Duodenal mucosa (tissue), 2 donors: Measurements from ENCODE around the gene ARAP1.

Experiments
- H3K27ac ChIP-seq: one replicate; pipeline ENCODE4 v1.7.0; 2013; ENCODE audit warnings: low read depth, low read length
- H3K27me3 ChIP-seq, 2 donors: one replicate each; pipeline ENCODE4 v1.7.0; 2013; ENCODE audit warnings: low read length in 2 of 2, control low read depth in 1 of 2; ENCODE audit not compliant: insufficient read depth in 2 of 2, control insufficient read depth in 1 of 2
- H3K36me3 ChIP-seq, 2 donors: one replicate each; pipeline ENCODE4 v1.7.0; 2013; ENCODE audit warnings: low read length in 2 of 2, control low read depth in 1 of 2; ENCODE audit not compliant: insufficient read depth in 2 of 2, control insufficient read depth in 1 of 2
- H3K4me1 ChIP-seq, 2 donors: one replicate each; pipeline ENCODE4 v1.7.0; 2013; ENCODE audit warnings: low read length in 2 of 2, control low read depth in 1 of 2; ENCODE audit not compliant: insufficient read depth in 2 of 2, control insufficient read depth in 1 of 2
- H3K4me3 ChIP-seq, 2 donors: one replicate each; pipeline ENCODE4 v1.7.0; 2013; ENCODE audit warnings: low read length in 2 of 2, low read depth in 1 of 2
- H3K9ac ChIP-seq, 2 donors: one replicate each; pipeline ENCODE4 v1.7.0; 2013; ENCODE audit warnings: low read length in 2 of 2, low read depth in 1 of 2
- H3K9me3 ChIP-seq, 2 donors: one replicate each; pipeline ENCODE4 v1.7.0; 2013; ENCODE audit warnings: low read length in 2 of 2, control low read depth in 1 of 2; ENCODE audit not compliant: control insufficient read depth in 1 of 2

Gene ARAP1

DNA sequence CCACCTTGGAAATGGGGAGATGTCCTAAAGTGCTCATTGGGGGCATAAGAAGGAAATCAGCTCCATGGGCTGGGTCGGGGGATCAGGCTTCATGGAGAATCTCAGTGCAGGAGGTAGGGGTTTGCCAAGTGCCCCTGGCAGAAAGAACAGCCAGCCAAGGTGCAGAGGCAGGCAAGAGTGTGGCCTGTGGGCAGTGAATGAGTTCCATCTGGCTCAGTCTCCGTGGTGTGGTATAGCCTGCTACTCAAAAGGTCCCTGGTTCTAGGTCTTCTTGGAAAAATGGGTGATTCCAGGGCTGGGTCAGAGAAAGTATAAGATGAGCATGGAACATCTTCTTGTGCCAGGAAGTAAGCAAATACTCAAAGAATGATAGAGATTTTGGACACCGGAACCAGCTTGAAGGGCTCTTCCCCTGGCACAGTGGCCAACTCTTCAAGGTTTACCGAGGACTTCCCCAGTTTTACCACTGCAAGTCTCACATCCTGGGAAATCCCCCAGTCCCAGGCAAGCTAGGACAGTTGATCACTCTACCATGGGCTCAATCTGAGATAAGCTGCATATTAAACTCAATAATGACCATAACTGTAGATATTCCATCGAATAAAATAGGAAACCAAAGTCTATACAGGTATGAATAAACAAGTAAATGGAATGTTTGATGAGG lies 10.6 kb upstream of the ARAP1 start:
- no peak overlapping the region for H3K4me3 ChIP-seq
- peaks cover 12 to 25% of the 10 kb centered on the region in 2 donors for H3K4me1 ChIP-seq
- H3K36me3 ChIP-seq = peaks cover 6 to 14% of the 10 kb centered on the region in 2 donors
- no peaks in the 10 kb centered on the region for H3K9me3 ChIP-seq
- H3K27ac ChIP-seq = no peak overlapping the region
- H3K27me3 ChIP-seq = no peaks in the 10 kb centered on the region
- H3K9ac ChIP-seq = no peak overlapping the region

DNA sequence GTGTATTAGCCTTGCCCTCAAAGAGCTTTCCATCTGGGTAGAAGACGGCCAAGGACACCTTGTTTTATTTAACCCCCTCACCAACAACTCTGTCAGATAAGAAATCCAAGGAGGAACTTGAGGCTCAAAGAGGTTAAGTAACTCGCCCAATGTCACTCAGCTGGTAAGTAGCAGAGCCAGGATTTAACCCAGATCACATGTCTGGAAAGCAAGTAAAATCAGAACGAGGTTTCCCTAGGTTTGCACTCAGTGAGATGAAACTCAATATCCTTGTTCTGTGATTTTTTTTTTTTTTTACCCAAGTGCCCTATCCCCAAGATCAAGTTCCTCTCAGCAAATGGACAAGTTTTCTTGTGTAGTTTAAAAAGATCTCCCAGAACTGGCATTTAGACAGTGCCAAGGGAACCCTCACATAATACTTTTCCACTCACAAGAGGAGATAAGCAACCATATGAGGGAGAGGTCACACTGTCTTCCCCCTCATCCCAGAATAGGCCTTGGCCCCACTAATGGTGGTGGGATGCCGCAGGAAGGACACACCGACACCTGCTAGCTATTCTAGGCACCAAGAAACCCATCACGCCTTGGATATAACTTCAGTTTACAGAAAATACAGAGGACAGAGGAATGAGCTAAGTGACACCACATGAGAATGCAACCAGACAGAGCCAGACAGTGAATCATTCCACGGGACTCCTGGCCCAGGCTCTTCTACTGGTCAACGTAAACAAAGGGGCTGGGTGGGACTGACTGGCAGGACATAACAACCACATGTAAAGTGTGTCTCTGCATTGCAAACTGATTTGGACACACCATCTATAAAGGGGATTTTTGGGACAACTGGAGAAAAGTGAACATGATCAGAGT lies 8.6 kb upstream of the ARAP1 start:
- peaks cover 8 to 20% of the 10 kb centered on the region in 2 donors for H3K4me1 ChIP-seq
- H3K4me3 ChIP-seq = no peak overlapping the region
- H3K27me3 ChIP-seq = no peaks in the 10 kb centered on the region
- no peak overlapping the region for H3K27ac ChIP-seq
- no peak overlapping the region for H3K9ac ChIP-seq
- peaks cover 6 to 34% of the 10 kb centered on the region in 2 donors for H3K36me3 ChIP-seq
- no peaks in the 10 kb centered on the region for H3K9me3 ChIP-seq

DNA sequence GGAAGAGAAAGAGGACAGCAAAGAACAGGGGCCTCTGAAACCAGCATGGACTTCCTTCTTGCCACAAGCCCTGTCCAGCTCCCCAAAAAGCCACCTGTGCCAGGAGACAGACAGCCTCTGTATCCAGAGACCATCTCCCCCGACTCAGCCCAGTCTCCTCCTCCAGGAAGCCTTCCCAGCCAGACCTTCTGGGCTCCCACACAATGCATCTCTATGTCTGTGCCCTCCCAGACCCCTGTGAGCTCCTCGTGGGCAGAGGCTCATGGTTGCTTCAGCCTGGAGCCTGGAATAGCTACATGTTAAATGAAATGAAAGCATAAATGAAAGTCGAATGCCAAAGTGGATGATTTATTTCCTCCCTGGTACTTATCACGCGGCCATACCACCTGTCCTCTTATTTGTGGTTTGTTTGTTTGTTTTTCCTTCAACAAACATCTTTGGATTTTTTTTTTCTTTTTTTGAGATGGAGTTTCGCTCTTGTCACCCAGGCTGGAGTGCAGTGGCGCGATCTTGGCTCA lies 7.3 kb upstream of the ARAP1 start:
- Histone ChIP-seq H3K9ac (no peak overlapping the region), H3K27ac (no peak overlapping the region), H3K9me3 (no peaks in the 10 kb centered on the region), H3K4me1 (peaks cover 8 to 20% of the 10 kb centered on the region in 2 donors), H3K36me3 (peaks cover 6 to 34% of the 10 kb centered on the region in 2 donors), H3K4me3 (no peak overlapping the region), H3K27me3 (no peaks in the 10 kb centered on the region)

DNA sequence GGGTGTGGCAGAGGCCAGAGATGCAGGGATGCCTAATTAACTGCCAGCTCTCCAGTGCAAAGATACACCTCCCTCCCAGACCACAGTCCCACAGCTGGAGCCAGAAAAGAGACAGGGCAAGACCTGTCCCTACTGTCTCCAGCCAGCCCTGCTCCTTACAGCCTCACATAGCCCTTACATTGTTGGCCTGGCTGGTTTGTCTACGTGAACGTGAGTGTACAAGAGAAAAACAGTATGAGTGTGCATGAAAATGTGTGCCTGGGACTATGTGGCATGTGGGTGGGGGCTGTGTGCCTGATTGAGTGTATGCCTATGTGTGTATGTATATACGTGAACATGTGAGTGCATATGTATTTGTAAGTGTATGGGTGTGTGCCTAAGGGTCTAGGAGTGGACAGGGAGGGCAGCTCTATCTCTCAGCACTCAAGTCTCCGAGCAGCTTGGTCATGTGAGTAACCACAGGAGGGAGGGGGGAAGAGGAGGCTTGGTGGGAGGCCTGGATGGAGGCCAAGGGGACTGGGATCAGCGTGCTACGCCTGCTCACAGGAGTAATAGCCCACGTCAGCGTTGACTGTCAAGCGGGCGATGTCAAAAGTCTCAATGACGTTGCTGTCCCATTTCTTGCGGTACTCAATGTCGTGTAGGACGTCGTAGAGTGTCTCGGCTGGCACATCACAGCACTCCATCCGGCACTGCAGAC lies 6.6 kb upstream of the ARAP1 start:
- no peaks in the 10 kb centered on the region for H3K9me3 ChIP-seq
- peaks cover 3 to 14% of the 10 kb centered on the region in 2 donors for H3K4me1 ChIP-seq
- H3K36me3 ChIP-seq = peaks cover 6 to 34% of the 10 kb centered on the region in 2 donors
- no peaks in the 10 kb centered on the region for H3K27me3 ChIP-seq
- no peak overlapping the region for H3K9ac ChIP-seq
- no peak overlapping the region for H3K4me3 ChIP-seq
- H3K27ac ChIP-seq = no peak overlapping the region

DNA sequence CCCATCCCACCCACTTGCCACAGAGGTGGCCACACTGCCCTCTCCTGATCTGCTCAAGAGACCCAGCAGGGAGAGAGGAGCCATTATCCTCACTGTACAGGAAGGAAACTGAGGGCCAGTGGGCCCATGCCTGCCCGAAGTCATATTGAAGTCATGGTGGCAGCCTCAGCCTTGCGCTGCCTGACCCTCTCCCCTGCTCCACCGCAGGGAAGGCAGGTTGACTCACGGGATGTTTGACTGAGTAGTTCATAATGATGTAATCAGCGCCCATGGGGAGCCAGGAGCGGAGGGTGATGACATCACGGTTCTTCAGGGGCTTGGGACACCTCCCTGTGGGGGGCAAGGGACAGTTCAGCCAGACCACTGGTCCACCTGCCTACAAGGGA lies 6.1 kb upstream of the ARAP1 start:
- no peaks in the 10 kb centered on the region for H3K9me3 ChIP-seq
- H3K4me3 ChIP-seq = no peak overlapping the region
- H3K9ac ChIP-seq = no peak overlapping the region
- H3K36me3 ChIP-seq = peaks cover 6 to 34% of the 10 kb centered on the region in 2 donors
- H3K27ac ChIP-seq = no peak overlapping the region
- no peaks in the 10 kb centered on the region for H3K27me3 ChIP-seq
- peaks cover 0 to 14% of the 10 kb centered on the region in 2 donors for H3K4me1 ChIP-seq

DNA sequence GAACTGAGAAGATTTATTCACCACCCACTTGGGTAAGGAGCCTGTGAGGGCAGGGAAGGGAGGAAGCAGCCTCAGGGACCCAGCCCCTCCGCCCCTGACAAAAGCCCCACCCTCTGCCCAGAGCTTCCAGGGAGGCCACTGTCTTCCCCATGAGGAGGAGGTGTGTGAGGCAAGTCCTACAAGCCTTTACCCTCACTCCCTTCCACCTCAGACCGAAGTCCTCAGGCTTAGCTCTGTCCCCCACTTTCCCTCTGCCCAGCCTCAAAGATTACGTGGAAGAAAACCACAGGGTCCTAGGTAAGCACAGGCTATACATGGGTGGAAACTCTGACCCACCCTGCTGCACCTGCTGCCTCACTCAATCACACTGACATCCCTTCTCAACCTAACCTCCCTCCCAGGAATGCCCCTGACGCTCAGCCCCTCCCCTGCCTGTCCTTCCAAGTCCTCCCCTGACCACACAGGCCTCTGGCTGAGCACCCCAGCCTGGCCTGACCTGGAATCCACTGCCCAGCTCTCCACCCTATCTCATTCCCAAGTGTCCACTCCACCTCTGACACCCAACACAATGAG lies 3.6 kb upstream of the ARAP1 start:
- Histone ChIP-seq H3K9ac (no peak overlapping the region), H3K4me1 (peaks cover 21 to 30% of the 10 kb centered on the region in 2 donors), H3K4me3 (no peak overlapping the region), H3K36me3 (peaks cover 6 to 34% of the 10 kb centered on the region in 2 donors), H3K27ac (no peak overlapping the region), H3K27me3 (no peaks in the 10 kb centered on the region), H3K9me3 (no peaks in the 10 kb centered on the region)

DNA sequence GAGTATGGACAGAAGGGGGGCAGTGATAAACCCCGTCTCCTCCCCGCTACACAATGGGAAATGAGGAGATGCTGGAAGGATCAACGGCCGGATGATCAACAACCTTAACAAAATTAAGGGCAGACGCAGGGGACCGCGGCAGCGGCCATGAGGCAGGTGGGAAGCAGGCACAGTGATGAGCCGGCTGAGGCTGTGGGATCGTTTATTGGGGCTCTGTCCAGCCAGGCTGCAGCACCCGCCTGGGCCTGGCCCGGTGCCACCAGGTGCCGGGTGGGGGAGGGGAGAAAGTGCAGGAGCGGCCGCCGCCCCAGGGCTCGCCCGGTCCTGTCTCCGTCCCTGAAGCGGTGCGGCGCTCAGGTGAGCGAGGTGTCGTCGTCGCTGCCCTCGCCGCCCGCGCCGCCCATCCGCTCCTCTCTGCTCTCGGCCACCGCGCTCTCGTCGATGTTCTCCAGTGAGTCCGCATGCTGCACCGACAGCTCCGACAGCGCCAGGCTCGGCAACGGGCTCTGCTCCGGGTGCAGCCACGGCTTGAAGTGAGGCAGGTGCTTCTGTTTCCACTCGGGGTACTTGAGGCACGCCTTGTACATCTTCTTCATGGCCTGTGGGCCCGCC lies 2.4 kb upstream of the ARAP1 start:
- H3K9me3 ChIP-seq = no peaks in the 10 kb centered on the region
- H3K27me3 ChIP-seq = no peaks in the 10 kb centered on the region
- H3K27ac ChIP-seq = no peak overlapping the region
- H3K4me1 ChIP-seq = peaks cover 24 to 30% of the 10 kb centered on the region in 2 donors
- H3K4me3 ChIP-seq = no peak overlapping the region
- H3K9ac ChIP-seq = no peak overlapping the region
- peaks cover 6 to 34% of the 10 kb centered on the region in 2 donors for H3K36me3 ChIP-seq

DNA sequence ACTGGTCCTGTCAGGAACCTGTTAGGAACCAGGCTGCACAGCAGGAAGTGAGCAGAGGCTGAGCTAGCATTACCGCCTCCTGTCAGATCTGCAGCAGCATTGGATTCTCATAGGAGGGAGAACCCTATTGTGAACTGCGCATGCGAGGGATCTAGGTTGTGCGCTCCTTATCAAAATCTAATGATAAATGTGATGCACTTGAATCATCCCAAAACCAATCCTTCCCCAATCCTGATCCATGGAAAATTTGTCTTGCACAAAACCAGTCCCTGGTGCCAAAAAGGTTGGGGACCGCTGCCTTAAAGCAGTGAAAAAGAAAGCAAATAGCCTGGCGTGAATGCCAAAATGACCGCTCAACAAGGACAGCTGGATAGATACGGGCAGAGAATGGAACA lies 1.9 kb upstream of the ARAP1 start:
- H3K27me3 ChIP-seq = no peaks in the 10 kb centered on the region
- H3K27ac ChIP-seq = no peak overlapping the region
- H3K4me1 ChIP-seq = peaks cover 24 to 26% of the 10 kb centered on the region in 2 donors
- H3K36me3 ChIP-seq = peaks cover 6 to 34% of the 10 kb centered on the region in 2 donors
- H3K9me3 ChIP-seq = no peaks in the 10 kb centered on the region
- no peak overlapping the region for H3K9ac ChIP-seq
- no peak overlapping the region for H3K4me3 ChIP-seq

DNA sequence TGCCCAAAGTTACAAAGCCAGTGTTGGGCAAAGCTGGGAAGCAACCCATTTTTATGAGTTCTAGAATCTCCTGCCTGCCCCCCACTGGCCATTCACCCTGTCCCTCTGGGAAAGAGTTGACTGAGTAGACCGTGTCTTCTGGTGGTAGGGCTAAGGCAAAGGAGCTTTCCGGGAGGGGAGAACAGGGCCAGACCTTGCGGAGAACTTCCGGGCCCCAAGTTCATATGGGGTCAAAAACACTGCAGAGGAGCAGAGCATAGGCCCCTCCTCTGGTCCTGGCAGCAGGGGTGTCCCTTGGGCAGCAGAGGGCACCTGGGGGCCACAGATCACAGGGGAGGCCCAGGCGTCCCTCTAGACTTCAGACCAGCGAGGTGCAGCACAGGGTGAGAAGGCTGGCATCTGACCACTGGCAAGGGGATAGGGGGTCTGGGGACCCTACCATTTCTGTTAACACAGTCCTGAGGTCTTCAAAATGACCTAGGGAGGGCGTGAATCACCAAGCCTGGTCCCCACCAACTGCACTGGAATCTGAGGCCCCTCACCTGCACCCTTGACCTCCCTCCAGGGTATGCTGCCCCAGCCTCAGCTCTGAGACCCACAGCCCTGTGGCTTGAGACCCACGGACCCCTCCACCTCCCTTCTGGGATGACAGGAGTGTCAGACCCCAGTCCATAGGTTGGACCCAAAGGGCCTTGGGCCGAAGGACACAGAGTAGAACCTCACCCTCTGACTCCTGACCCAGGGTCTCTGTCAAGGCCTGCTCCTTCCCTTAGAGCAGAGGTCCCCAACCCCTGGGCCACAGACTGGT lies 1.3 kb upstream of the ARAP1 start:
- H3K9ac ChIP-seq = peak overlapping the region in 1 of 2 donors; percentile 60
- H3K9me3 ChIP-seq = no peaks in the 10 kb centered on the region
- peaks cover 20 to 29% of the 10 kb centered on the region in 2 donors for H3K4me1 ChIP-seq
- H3K36me3 ChIP-seq = peaks cover under 1 to 28% of the 10 kb centered on the region in 2 donors
- no peak overlapping the region for H3K27ac ChIP-seq
- no peak overlapping the region for H3K4me3 ChIP-seq
- H3K27me3 ChIP-seq = no peaks in the 10 kb centered on the region
